NCI-H526 treated with DMSO at 0.1 percent for 48 hours (cell line): ENCODE results near the gene PDE4D.
"Not testable (repeated sequence)": the region's sequence is repeated elsewhere in the genome, so short reads cannot be mapped to it uniquely, and the experiment has no call there.

ENCODE experiments used
- DNase-seq: peaks from one replicate; lab custom pipeline; 2025; lab: John Stamatoyannopoulos, UW

Gene PDE4D

DNA sequence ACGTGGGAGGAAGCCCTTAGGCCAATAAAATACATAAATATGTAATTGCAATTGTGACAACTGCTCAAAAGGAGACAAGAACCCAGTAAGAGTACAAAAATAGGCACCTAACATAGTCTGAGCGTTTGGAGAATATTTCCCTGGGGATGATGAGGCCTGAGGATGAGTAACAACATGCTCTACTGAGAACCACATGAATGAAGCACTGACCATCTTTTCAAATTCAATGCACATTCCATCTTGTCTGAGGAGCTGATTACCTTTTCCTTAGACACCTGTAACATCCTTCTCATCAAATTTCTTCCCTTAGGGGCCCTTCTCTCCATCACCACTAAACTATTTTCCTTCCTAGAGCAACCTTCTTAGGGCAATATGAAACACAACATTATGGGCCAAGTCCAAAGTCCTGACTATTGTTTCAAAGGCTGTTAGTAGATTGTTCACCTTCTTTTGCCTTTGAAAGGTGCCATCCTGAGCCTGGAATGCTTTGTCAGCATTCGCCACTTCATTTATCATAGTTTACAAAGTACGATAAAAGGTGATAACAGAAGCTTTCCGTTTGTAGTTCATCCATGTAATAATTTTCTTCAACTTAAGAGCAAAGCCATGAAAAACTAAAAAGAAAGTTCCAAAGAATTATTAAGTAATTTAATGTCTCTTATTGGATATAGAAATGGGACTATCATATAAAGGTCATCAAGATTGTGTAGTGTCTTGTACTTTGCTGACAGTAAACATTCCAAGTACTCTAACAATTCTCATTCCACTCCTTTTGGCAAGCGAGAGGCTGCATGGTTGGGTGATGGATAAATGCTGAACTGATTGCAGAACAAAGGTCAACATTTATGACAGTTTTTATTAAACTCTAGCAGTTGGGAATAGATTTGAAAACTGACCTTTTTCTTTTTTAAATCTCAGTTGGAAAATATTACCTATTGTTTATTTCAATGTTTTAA, 471.3 kb downstream of the PDE4D start:
- no peak for DNase-seq

DNA sequence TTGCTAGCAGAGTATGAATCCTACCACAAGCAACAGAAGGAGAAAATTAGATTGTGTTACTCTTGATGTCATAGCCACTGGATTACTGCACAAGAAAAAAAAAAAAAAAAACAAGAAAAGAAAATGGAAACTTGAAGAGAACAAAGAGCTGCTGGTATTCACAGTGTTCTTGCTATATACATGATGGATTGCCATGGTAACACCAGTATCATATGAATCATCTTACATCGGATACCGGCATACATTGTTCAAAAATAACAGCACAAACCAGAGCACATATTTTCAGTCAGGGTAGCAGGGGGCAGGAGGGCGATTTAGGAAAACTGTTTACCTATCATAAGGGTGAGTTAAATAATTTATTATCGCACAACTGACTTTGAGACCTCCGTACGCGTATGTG, 472.9 kb downstream of the PDE4D start:
- no peak for DNase-seq

DNA sequence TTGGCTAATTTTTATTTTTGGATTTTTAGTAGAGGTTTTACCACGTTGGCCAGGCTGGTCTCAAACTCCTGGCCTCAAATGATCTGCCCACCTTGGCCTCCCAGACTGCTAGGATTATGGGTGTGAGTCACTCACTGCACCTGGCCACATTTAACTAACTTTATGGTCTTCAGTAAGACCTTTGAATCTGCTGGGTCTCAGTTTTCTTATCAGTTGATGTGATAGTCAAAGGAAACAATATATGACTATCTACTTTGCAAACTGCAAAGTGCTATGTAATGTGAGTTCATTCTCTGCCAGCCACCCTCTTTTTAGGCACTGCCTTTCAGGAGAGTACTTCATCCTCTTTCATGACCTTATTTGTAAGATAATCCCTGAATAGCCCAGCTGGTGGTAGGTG, 474.7 kb downstream of the PDE4D start:
- DNase-seq: no peak

DNA sequence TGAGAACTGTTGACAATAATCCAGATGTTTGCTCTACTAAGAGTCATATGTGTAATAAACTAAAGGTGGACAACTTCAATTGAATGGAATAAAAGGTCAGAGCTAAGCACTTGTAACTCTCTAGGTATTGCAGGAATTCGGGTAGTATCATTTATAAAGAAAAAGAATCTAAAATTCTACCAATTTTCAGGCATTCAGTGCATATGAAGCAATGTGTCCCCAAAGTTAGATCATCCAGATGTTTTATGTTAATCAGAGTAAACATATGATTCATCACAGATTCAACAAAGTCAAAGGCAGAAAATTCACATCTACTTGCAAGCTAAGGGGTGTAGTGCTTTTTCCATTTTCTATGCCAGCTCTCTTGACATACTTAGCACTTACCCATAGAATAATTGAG, 477.1 kb downstream of the PDE4D start:
- no peak for DNase-seq

DNA sequence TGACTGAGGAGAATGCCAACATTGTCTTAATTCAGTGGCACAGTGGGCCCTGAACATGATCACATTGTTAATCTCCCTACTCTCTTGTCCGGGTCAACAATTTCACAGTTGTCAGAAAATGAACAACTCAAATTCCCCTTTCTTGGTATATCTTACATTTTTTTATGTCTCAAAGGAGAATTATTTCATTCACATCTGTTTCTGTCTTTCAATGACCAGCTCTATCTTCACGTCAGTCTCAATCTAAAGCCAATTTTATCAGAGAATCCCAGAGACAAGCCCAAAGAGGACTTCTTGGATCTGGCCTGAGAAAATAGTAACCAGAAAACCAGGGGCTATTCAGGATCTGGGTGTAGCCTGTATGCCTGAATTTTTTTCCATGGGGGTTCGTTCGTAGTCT, 477.5 kb downstream of the PDE4D start:
- DNase-seq: no peak

DNA sequence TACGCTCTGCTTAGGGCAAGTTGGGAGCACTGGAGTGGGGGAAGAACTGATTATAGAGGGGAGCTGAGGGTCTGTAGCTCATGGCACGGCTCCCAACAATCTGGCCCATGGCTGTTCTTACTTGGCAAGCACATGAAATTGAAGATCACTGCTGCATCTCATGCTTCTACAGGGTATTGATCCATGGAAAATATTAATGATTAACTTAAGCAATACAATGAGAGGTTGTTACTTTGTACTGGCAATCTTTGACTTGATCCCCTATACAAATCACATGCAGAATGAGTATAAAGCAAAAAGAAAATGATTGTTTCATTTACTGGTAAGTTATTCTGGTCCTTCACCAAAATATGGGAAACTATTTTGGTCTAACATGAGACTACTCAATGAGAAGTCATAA, 481.1 kb downstream of the PDE4D start:
- no peak for DNase-seq

DNA sequence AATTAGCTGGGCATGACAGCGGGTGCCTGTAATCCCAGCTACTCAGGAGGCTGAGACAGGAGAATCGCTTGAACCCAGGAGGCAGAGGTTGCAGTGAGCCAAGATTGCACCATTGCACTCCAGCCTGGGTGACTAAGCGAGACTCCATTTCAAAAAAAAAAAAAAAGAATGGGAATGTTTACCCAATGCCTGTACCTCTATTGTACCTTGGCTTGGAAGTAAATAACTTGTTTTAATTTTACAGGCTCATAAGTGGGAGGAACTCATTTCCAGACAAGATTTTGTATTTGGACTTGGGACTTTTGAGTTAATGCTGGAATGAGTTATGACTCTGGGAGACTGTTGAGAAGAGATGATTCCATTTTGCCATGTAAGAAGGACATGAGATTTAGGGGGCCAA, 484.5 kb downstream of the PDE4D start:
- DNase-seq: not testable (repeated sequence)

DNA sequence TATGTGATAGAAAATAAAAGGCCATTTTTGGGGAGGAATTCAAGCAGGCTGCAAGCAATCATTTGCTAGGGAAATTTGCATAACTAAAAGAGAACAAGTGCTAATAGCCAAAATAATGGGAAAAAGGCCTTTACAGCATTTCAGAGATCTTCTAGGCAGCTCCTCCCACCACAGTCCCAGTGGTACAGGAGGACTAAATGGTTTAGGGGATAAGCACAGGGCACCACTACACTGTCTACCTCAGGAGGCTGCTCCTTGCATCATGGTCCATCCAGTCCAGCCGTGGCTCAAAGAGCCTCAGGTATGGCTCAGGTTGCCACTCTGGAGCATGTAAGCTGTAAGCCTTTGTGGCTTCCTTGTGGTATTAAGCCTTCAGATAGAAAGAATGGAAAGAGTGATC, 485.6 kb downstream of the PDE4D start:
- DNase-seq: no peak

DNA sequence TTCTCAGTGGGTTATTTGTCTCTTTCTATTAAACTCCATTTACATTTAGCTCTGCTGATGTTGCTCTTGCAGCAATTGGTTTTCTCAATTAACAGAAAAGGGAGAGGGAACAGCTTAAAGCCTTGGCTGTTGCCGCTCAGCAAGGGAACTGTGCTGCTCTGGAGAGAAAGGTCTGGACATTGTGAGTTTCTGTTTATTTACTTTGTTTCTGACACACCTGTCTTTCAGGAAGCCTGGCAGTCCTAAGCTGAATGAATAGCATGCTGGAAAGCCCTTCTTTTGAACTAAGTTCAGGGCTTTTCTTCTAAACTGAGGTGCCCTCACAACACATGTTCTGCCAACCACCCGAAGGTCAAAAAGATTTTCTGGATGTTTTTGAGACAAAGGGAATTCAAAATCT, 491.9 kb downstream of the PDE4D start:
- DNase-seq: no peak

DNA sequence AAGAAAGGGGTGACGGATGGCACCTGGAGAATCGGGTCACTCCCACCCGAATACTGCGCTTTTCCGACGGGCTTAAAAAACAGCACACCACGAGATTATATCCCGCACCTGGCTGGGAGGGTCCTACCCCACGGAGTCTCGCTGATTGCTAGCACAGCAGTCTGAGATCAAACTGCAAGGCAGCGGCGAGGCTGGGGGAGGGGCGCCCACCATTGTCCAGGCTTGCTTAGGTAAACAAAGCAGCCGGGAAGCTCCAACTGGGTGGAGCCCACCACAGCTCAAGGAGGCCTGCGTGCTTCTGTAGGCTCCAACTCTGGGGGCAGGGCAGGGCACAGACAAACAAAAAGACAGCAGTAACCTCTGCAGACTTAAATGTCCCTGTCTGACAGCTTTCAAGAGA, 498.6 kb downstream of the PDE4D start:
- not testable (repeated sequence) for DNase-seq

DNA sequence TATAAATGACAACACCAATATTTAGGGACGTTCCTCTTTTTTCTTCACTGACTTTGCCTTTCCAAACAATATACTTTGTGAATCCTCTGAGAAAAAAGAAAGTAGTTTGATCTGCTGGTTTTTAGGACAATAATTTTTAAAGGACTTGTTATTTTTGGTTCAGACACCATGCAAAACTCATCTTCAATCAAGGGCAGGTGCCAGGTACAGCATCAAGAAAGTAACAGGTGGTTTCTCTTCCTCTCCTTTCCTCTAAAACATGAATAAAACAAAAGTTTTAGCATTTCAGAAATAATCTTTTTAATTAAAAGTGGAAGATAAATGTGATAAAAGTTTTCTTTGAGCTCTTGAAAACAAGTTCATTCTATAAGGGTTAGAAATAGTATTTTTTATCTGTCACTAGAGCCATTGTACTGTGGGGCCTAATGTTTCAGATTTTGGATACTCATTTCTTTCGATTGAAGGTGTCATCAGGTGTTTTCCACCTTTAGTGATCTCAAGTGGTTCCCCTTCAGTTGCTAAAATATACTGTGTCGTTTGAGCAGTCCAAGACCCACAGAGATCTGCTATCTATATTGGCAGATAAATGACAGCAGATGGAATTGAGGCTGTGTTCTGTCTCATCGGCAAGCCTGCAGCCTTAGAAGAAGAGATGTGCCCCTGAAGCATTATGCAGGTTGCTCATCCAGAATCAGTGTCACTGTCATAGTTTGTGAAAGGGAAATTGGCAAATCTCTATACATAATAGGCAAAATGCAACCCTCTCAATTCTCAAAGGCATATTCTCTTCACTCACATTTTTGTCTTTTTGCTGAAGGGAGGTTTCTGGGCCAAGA, 499.7 kb downstream of the PDE4D start:
- no peak for DNase-seq

DNA sequence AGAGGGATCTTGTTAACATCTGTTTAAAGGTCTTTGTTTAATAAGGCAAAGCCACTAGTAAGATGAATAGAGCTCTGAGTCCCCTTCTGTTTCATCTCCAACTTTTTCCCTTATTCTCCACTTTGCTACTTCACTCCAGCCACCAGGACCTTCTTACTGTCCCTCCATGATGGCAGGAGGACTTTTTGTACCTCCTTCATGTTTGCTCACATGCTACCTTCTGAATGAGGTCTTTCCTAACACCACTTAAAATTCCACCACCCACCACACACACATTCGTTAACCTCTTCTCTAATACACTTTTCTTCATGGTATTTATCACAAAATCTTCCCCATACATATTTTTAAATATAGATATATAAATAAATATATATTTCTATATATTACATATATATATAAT, 501.9 kb downstream of the PDE4D start:
- no peak for DNase-seq

DNA sequence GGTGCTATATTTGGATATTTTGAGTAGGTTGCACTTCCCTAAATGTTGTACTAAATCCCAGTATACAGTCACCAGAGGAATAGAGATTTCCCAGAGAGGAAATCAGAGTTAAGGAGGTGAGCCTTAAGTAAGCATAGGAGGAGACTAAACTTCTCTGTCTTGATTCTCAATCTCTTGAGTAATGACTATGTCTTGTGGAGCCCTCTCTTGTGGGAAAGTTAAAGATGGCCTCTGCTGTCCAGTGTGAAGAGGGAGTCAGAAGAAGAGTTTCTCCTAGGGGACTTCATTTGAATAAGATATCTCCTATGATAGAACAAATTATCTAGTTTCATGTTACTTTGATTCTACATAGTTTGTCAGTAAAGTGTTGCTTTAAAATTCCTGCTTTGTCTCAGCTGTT, 502.5 kb downstream of the PDE4D start:
- no peak for DNase-seq

DNA sequence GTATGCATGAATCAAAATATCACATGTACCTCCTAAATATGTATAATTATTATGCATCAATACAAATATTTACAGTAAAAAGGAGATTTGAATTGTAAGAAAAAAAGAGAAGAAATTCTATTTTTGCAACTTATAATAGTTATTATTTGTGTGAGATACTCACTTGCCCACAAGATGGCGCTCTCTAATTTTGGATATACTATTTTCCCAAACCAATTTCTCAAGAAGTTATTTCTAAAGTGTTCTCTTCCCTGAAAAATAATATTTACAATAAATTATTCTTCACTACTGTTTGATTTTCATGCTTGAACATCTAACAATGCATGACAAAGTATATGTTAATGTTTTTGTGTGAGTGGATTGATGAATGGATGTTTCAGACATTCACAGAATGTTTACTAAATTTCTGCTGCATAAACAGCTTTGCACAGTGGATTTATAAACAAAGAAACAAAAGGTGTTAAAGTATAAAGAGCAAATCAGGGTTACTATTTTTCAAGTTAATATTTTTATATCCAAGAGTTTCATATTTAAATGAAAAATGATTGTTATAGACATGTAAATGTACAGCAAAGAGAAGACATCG, 503.4 kb downstream of the PDE4D start:
- no peak for DNase-seq

DNA sequence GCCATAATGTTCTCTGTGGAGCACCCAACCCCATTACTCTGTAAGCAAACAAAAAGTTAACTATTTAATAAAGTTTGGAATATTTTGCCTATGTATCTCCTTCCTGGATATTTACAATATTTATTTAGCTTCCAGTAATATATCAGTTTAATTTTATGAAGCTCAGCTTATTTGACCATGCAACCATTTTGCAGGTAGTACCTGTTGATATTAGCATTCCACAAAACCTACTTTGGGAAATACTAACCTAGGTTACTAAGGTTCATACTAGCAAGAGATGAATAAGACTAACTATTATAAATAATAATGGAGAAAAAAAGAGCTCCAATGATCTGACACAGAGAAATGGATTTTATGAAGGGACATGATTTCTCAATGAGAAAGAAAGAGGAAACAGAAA, 506.4 kb downstream of the PDE4D start:
- DNase-seq: no peak

DNA sequence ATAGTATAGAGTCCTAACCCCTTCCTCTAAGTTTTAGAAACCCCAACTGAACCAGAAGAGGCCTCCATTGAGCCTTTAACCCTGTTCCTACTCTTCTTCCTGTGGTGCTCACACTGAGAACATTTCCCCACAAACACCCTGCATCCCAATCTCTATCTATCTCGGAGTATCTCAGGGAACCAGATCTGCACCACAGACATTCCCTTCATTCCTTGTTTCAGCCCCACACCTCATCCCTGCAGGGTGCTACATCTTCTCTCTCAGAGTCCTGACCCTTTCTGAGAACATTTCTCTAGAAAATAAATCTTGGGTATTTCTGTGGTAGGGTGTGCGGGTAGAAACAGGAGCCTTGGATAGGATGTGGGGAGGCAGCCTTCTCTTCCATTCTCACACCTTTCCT, 507.8 kb downstream of the PDE4D start:
- no peak for DNase-seq

DNA sequence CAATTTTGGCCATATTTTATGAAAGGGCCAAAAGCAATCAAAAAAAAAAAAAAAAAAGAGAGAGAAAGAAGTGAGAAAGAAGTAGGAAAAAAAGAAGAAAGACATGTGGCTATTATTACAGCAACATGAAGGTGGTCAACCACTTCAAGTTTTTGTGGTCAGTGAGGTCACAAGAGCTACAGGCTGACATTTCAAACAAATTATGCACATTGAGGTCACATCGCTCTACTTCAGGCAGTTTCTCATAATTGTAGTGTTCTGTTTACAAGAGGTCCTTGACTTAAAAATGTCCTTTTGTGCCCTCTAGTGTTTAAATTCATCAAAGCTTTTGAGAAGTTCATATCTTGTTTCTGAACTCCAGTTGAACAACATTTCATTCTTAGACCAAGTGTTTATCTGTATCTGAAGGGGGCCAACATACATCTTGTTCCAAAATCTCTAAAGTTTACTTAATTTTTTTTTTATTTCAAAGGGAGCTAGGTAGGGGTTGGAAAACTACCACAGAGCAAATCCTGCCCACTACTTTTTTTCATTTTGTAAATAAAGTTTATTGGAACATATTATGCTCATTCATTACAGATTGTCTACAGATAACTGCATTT, 513.1 kb downstream of the PDE4D start:
- DNase-seq: peak; percentile 9

DNA sequence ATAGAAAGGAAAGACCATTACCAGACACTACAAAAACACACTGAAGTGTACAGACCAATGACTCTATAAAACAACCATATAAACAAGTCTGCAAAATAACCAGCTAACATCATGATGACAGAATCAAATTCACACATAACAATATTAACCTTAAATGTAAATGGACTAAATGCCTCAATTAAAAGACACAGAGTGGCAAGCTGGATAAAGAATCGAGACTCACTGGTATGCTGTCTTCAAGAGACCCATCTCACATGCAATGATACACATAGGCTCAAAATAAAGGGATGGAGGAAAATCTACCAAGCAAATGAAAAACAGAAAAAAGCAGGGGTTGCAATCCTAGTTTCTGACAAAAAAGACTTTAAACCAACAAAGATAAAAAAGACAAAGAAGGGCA, 519.5 kb downstream of the PDE4D start:
- DNase-seq: not testable (repeated sequence)

DNA sequence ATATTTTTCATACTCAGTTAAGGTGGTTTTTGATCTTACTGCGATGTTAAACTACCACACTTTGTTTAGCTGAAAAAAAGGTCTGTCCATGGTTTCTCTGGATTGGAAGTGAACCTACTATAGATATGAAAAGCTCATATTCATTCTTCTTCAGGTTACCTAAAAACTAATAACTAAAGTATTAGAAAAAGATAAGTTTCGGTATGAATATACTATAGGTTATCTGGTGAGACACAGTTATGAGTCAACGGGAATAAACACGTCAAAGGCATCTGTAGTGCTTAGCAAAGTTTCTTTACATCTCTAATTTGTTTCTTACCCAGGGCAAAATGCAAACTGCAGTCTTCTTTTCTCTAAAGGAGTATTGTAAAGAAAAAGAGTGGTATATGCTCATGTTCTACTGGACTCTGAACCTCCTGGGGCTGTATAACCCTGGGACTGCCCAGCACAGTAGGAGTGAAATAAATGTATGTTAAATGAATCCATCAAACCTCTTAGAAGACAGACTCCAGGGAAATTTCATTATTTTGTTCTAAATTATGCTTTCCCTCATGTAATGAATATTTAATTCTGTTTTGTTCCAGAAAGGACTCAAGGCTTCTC, 521.9 kb downstream of the PDE4D start:
- no peak for DNase-seq

DNA sequence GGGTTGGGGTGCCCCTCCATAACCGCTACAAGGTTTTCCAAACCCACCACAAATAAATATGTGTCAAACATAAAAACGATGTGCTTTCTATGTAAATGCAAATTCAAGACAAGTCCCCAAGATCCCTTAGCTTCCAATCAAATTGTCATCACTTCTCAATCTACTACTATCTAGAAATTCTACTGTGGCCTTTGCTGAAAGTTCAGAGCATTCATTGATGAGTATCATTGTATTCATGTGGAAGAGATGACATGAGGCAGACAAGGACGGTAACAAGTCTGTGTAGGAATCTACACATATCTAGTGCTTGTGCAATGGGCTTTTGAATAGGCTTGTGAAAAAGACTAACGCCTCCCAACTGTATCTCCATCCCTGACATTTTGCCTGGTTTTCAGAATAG, 524.6 kb downstream of the PDE4D start:
- no peak for DNase-seq

DNA sequence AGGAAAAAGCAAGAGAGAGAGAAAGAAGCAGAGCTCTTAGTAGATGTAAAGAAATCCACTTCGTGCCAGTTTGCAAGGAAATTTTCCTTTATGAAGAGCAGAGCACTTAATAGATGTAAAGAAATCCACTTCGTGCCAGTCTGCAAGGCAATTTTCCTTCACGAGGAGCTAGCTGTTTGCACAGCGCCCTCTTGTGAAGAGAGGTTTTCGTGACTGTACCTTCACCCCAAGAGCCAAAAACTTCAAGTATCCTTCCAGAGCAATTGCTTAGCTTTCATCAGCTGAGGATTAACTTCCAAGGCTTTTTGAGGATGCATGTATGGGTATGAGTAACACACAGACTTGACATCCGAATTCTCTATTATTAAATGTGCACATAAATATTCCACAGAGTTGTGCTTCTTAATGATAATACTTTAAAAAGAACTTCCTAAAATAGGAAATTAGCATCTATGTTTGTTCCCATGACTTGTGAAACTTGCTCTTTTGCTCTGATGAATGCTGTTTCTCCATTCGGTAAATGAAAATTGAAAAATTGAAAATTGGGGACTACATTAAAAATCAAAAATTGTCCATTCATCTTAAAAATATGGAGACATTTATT, 525.6 kb downstream of the PDE4D start:
- no peak for DNase-seq

DNA sequence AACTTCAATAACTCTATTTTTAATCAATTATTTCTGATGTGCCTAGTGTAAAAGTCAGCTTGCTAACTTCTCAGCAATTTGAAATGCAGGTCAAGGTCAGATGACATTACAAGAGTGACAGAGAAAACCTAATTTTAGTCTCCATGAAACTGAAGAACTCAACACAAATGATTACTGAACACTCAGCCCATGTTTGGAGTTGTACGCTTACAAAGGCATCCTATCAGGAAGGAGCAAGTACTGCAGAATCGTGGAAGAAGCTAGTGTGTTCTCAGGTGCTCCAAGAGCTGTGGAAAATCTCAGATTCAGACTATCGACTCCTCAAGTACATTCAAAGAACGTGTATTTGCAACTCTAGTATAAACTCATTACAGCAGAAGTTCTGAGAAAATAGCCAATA, 526.7 kb downstream of the PDE4D start:
- DNase-seq: no peak
